Femur (tissue), 1 donor: ENCODE data around the gene PITPNM1.
"Not testable (repeated sequence)": the region's sequence is repeated elsewhere in the genome, so short reads cannot be mapped to it uniquely, and the experiment has no call there.

Source experiments
- DNase-seq: peaks from one replicate; pipeline ENCODE4 v3.0.0-alpha.2; 2017

The PITPNM1 gene

GRCh38 chr11:67504950-67505581, at the start of gene PITPNM1:
Gene PITPNM1, minus strand, starts transcription at chr11:67505363. Its CDS starts 1,183 bp downstream, at chr11:67504180.
- DNase-seq = peak; percentile 80

GRCh38 chr11:67551697-67552096, 46.5 kb upstream of the PITPNM1 start:
- not testable (repeated sequence) for DNase-seq

GRCh38 chr11:67551127-67551526, 46.0 kb upstream of the PITPNM1 start:
- DNase-seq = no peak

GRCh38 chr11:67548555-67549110, 43.5 kb upstream of the PITPNM1 start:
- DNase-seq = no peak

GRCh38 chr11:67548112-67548511, 42.9 kb upstream of the PITPNM1 start:
- DNase-seq = not testable (repeated sequence)

GRCh38 chr11:67545280-67545679, 40.1 kb upstream of the PITPNM1 start:
- no peak for DNase-seq

GRCh38 chr11:67544616-67545242, 39.6 kb upstream of the PITPNM1 start:
- DNase-seq = no peak

- no peak for DNase-seq
Observed at GRCh38 chr11:67543585-67543984, 38.4 kb upstream of the PITPNM1 start.

GRCh38 chr11:67542971-67543370, 37.8 kb upstream of the PITPNM1 start:
- no peak for DNase-seq

GRCh38 chr11:67542169-67542568, 37.0 kb upstream of the PITPNM1 start:
- no peak for DNase-seq

GRCh38 chr11:67541198-67541597, 36.0 kb upstream of the PITPNM1 start:
- DNase-seq = no peak

GRCh38 chr11:67539550-67539949, 34.4 kb upstream of the PITPNM1 start:
- DNase-seq = no peak

- DNase-seq = no peak
Observed at GRCh38 chr11:67538823-67539505, 33.8 kb upstream of the PITPNM1 start.

GRCh38 chr11:67538306-67538705, 33.1 kb upstream of the PITPNM1 start:
- no peak for DNase-seq

GRCh38 chr11:67535561-67535960, 30.4 kb upstream of the PITPNM1 start:
- DNase-seq = no peak

- DNase-seq = no peak
Observed at GRCh38 chr11:67534070-67534679, 29.0 kb upstream of the PITPNM1 start.

- no peak for DNase-seq
Observed at GRCh38 chr11:67532889-67533288, 27.7 kb upstream of the PITPNM1 start.

- DNase-seq = no peak
Observed at GRCh38 chr11:67530282-67530592, 25.1 kb upstream of the PITPNM1 start.

GRCh38 chr11:67528376-67528775, 23.2 kb upstream of the PITPNM1 start:
- DNase-seq = no peak

GRCh38 chr11:67525275-67525976, 20.3 kb upstream of the PITPNM1 start:
- DNase-seq = no peak

- no peak for DNase-seq
Observed at GRCh38 chr11:67524480-67524808, 19.3 kb upstream of the PITPNM1 start.

GRCh38 chr11:67523556-67524479, 18.7 kb upstream of the PITPNM1 start:
- DNase-seq = no peak
